Astrocyte of the hippocampus (primary cell): ENCODE data around the gene TCF12.

Experiments
- DNase-seq: peaks from one replicate; pipeline ENCODE4 v3.0.0; 2011; ENCODE audit warnings: low read depth, low spot score

Gene TCF12

DNA sequence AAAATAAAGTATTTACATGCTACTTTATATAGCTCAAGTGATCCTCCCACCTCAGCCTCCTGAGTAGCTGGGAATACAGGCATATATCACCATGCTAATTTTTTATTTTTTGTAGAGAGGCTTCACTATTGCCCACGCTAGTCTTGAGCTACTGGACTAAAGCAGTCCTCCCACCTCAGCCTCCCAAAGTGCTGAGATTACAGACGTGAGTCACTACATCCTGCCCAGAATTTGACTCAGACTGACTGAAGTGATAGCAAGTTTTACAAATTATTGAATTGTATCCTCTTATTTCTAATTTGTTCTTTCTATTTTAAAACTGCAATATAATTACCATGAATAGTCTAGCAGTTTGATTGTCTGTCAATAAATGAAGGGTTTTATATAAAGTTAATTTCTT is 247.5 kb downstream of the TCF12 start:
- DNase-seq = no peak

DNA sequence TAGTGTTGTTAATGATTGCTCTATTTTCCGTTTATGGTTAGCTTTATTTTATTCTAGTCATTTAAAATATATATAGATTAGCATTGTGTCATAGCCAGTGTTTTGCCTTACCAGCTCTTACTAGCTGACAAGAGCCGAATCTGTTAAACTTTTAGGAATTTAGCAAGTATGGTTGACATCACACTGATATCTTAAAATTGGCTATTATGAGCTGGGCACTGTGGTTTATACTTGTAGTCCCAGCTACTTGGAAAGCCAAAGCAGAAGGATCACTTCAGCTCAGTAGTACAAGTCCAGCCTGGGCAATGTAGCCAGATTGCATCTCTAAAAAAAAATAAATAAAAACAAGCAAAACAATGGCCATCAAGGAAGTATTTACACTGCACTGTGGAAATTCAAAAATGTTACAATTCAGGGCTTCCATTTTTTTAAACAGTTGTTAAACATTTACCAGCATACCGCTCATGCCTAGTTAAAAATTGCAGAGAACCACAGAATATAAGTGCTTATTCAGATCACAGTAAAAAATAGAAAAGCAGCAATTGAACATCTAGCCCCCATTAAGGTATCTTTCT is 249.5 kb downstream of the TCF12 start:
- DNase-seq = no peak

DNA sequence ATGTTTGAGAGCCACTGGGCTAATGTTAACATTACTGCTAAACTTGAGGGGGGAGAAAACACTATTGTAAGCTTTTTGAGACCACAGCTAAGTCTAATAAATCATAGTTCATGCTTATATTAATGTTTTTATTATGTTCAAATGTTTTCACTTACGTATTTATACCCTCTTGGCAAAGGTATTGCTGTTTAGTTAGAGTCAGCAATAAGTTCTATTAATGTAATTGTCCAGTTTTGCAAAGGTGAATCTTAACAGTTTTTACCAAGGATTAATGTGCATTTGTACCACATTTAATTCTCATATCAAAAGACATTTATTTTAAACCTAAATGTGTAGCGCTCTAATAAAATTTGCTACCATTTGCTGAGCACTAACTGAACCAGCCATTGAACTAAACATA is 251.2 kb downstream of the TCF12 start:
- no peak for DNase-seq

DNA sequence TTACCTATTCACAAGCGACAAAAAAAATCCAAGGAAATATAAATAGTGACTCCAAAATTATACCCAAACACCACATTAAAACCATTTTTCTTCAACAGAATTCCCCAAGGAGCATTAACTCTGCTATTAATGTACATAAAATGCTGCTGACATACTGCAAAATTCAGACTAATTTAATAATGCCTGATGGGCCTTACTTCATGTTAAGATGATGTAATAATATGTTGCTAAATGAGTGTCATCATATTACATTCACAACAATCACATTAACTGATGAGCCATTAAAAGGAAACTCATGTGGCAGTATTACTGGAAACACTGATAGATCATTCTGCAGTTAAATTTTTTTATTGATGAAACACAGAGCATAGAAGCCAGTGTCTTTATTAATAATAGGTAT is 253.0 kb downstream of the TCF12 start:
- no peak for DNase-seq

DNA sequence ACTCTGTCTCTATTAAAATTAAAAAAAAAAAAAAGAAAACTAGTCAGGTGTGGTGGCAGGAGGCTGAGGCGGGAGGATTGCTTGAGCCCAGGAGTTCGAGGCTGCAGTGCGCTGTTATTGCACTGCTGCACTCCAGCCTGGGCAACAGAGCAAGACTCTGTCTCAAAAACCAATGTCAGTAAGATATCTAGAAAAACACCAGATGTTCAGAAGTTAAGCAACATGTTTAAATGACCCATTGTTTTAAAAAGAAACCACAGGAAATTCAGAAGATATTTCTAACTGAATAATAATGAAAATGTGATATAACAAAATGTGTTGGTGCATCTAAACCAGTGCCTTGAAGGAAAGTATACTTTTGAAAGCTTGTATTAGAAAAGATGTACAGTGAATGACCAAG is 254.5 kb downstream of the TCF12 start:
- no peak for DNase-seq

DNA sequence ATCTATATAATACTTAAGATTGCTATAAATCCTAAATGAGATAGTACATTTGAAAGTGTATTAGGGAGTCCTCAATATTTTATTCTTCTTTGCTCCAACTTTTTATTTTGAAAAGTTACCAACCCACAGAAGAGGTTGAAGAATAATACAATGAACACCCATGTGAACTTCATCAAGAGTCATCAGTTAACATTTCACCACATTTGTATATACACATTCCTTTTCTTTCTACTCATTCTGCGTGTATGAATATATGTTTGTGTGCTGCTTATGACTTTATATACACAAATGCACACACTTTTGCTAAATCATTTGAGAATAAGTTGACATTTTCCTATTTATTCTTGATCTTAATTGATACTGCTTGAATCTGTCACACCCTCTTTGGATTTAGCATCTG is 264.6 kb downstream of the TCF12 start:
- no peak for DNase-seq

DNA sequence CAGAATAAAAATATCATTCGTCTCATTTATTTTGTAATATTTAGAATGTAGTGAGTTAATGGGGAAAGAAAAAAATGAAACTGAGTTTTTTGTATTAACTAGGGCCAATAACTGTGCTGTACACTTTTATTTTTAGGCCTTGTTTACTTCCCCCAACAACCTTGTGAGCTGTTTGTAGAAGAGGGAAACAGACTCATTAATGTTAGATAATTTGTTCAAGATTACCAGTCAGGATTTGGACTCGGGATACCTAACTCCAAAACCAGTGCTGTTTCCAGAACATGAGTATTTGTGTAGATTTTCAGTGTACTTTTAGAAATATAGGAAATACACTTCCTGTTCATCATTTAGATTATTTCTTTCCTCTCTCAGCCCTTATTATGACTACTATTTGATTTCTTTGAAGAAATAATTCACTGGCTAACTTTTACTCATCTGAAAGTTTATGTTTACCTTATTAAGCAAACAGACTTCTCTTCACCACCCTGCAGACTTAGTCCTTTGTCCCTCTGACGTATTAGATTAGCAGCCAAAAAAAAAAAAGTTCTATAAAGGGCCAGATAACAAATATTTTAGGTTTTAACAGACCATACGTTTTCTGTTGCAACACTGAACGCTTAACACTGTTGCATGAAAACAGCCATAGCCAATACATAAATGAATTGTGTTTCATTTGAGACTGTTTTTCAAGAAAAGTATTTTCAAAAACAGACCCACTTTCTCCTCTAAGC is 265.3 kb downstream of the TCF12 start:
- no peak for DNase-seq

DNA sequence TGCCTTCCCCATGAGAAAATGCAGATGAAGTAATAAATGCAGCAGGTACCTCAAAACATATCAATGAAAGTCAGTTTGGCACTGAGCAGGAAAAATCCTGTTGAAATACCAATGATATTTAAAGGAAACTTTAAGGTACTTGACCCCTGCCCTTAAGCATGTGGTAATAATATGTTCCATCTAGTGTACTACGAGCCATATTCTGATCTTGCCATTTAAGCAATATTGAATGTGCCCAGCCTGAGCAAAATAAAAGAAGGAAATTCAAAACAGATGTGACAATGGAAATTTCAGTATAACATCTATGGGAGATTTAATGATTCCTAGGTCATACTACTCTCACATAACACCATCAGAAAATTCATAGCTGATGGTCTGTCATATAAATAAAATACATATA is 266.1 kb downstream of the TCF12 start:
- DNase-seq = no peak

DNA sequence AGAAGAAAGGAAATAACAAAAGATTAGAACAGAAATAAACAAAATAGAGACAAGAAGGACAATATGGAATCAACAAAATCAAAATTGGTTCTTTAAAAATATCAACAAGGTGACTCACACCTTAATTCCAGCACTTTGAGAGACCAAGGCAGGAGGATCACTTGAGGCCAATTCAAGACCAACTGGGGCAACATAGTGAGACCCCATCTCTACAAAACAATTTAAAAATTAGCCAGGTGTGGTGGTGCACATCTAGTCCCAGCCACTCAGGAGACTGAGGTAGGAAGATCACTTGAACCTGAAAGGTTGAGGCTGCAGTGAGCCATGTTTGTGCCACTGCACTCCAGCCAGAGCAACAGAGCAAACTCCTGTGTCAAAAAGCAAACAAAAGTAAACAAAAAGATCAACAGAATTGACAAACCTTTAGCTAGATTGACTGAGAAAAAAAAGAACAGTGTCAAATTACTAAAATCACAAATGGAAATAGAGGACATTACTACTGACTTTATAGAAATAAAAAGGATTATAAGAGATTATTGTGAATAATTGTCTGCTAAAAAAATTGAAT is 267.1 kb downstream of the TCF12 start:
- DNase-seq = no peak

DNA sequence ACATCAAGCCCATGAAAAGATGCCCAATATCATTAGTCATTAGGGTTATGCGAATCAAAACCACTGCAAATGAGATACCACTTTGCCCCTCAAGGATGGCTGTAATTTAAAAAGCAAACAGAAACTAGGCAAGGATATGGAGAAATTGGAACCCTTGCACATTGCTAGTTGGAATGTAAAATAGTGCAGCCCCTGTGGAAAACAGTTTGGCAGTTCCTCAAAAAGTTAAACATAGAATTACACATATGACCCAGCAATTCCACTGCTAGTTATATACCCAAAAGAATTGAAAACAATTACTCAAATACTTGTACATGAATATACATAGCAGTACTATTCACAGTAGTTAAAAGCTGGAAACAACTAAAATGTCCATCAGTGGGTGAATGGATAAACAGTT is 271.0 kb downstream of the TCF12 start:
- no peak for DNase-seq

DNA sequence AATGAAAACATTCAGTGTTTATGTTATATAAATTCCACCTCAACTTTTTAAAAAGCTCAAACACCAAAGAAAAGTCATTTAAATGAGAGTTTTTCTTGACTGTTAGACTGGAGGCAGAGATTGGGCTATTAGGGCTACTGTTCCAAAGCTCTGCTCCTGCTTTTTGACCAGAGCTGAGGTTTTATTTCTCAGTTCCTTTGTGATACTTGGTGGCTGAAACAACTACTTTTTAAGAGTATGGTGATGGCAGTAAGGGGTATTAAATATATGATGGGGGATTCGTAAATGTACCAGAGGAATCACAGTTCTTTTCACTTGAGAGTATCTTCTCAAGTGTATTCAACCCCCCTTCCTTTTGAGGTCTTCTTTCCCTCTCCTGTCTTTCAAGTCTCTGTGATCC is 271.8 kb downstream of the TCF12 start:
- DNase-seq = no peak

DNA sequence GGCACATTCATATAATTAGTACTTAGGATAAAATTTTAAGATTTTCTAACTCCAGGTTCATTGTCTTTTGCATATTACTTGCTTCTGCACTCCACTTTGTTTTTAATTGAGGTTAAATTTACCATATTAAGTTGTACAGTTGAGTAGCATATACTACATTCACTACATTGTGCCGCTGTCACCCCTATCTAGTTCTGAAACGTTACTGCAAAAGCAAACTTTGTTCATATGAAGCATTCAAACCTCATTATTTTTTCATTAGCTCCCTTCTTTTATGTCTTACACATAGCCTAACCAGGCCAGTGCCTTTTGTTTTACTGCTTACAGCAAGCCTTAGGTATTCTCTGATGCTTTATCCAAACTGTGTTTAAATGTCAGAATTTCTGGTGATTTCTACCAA is 274.7 kb downstream of the TCF12 start:
- no peak for DNase-seq

DNA sequence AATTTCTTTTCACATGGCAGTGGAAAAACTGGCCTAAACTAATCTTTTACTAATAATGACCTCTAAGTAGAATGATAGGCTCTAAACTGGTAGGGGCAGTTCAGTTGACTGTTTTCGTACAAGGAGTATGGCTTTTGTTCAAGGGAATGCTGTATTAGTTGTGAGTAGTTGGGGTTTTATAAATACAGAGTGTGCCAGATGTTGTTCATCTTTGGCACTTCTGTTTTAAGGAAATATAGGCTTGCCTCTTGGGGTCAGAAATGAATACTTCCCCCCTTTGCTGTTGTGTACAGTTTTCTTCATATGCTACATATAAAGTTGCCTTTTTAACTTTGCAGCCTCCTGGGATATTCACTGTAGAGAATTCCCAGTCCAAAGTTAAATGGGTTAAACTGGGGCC is 276.9 kb downstream of the TCF12 start:
- no peak for DNase-seq

DNA sequence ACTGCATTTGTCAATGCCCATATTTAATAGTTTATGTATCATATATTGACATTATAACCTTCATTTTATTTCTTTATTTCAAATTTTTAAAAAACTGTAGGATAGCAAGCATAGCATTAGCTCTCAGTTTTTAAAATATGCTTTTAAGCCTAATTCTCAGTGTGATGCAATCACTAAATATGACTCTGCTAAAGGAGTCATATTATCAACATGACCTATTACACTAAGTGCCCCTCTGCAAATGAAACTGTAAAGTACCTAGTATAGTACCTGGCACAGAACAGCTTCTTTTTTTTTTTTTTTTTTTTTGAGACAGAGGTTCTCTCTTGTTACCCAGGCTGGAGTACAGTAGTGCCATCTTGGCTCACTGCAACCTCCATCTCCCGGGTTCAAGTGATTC is 278.4 kb downstream of the TCF12 start:
- DNase-seq = no peak

DNA sequence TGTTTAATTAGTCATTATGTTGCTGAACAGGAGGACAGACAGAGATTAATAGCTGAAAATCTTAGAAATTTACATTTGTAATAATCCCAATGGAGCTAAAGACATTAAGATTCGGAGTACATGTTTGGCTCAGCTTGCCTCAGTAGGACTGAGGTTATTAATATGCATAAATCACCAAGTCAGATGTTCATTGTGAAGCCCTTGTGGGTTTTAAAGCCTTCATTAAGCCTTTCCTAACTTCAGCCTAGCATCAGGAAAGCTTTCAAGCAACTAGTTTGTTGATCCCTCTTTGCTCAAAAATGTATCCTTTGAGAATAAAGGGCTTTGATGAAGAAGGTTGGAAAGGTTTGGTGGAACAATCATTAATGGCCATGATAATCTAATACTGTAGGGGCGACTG is 279.7 kb downstream of the TCF12 start:
- no peak for DNase-seq

DNA sequence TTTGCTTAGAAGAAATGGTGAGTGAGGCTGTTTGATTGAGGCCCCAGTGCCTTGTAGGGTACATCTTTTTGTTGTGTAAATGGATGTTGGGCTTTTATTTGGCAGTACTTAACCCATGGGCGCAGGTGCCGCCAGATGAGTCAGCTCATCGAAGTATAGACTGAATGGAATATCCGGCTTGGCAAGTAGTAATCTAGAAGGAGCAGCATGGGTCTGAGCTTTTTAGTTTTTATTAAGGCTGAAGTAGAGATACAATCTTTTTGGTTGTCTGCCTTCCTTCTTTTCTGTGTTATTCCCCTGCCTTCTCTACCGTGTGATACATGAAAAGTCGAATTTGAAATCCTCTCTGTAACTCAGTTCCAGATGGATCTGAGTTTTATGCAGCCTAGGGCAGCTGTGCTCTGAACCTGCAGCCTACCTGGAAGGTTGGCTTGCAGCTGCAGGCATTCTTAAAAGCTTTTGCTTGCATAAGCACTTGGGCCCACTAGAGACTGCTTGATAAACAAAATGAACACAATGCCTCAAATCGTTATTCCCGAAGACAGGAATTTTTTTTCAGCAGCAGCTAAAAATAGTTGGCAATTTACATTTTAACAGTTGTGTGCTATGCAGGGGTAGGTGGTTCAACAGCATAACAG is 280.3 kb downstream of the TCF12 start:
- DNase-seq = peak; percentile 44

DNA sequence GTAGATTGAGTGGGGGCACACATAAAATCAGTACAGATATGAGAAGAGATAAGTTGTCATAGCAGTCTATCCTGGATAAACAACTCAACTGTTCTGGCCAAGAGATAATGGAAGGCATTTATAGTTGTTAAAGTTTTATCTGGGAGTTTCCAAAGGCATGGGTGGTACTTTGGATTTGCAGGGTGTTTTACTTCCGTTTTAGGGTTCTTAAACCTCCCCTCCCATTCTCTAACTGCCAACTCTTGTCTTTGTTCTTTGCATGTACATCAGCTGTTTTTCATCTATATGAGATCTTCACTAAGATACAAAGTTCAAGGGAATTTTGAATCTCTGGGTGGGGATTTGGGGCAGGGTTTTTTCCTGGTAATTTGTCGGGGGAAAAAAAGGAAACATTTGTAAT is 283.1 kb downstream of the TCF12 start:
- no peak for DNase-seq

DNA sequence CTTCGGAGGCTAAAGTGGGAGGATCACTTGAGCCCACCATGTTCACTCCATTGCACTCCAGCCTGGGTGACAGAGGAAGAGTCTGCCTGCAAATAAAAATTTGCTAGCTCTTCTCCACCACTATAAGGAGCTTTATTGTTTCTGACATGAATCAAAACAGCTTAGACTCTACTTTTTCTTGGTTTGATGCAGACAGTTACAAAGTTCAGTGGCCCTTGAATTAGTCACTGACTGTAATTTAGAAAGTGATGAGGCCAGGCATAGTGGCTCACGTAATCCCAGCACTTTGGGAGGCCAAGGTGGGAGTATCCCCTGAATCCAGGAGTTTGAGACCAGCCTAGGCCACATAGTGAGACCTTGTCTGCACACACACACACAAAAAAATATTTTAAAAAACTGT is 285.5 kb downstream of the TCF12 start:
- no peak for DNase-seq

DNA sequence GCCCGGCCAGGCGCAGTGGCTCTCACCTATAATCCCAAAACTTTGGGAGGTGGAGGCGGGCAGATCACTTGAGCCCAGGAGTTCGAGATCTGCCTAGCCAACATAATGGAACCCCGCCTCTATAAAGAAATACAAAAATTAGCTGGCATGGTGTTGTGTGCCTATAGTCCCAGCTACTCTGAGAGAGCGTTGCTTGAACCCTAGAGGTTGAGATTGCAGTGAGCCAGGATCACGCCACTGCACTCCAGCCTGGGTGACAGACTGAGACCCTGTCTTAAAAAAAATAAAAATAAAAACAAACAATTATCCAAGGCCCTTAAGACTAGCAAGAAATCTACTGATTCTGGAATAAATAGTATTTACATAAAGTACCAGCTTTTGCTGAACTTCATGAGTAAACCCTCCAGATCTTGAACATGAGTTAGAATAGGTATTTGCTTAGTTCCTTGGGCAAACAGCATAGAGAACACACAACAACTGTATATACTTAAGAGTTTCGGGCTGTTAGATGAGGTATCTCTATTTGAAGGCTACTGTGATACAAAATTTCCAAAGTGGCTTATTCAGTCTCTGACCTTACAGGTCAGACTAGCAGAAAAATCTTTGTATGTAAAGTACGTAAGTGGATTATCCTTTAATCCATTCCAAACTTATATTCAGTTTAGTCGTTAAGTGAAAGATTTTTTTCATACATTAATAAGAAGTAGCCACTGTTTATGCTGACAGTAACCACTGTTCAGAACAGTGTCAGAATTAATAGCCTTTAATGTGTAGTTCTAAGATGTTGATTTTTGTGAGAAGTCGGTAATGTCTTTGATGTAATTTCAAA is 286.8 kb downstream of the TCF12 start:
- DNase-seq = no peak

DNA sequence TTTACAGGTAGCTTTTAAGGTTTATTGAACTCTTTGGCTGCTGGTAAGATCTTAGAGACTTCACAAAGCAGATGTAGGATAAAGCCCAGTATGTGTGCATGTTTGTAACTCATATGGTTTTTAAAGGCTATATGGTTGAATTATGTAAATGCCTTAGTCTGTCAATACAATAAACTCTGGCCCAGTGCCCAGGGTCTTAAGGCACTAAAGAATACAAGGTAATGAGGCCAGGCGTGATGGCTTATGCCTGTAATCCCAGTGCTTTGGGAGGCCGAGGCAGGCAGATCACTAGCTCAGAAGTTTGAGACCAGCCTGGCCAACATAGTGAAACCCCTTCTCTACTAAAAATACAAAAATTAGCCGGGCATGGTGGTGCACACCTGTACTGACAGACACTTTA is 287.6 kb downstream of the TCF12 start:
- DNase-seq = no peak

DNA sequence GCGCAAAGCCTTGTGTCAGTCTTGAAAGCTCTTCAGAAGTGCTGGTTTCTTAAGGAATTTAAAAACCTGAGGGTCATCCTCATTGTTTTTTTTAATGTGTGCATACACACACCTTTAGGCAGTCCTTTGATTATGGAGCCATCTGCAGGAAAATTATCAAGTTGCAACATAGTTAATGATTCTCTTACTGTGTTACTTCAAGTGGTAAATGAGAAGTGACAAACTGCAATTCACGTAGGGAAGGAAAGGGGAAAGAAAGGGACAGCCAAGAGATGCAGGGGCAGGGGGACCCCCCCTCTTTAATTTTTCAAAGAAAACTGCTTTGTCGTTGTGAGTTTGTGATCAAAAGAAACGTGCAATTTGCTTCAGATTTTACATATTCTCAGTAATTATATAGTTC is 295.4 kb downstream of the TCF12 start:
- DNase-seq = peak; percentile 54

DNA sequence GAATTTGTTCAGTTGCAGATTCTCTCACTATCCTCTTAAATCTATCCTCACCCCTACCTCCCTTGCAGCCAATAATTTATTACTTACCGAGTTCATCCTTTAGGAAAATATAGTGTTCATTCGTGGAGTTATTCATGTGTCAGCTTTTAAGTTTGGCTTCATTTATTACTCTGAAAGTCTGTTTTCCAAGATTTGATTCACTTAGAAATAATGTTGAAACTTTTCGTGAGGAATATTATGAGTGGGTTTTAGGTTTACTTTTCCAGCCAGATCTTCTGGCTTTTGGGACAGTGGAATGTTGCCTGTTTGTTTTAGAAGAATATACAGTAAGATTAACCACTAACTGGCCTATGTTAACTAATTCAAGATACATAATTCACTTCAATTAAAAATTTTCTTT is 296.9 kb downstream of the TCF12 start:
- DNase-seq = no peak
